Renal cortex interstitium (tissue), 11 donors: ENCODE measurements around the gene TMCC1. TPM values are rescaled to one million over a fixed set of nuclear protein-coding genes. Genes with fewer than 3 reads are reported as not detected.
"Not testable (repeated sequence)": the region's sequence is repeated elsewhere in the genome, so short reads cannot be mapped to it uniquely, and the experiment has no call there.

ENCODE experiments used
- DNase-seq, 11 donors: peaks; one replicate each; pipeline ENCODE4 v3.0.0-alpha.2; 2013; ENCODE audit warnings: low read depth in 9 of 11, low spot score in 4 of 11; ENCODE audit errors: extremely low read depth in 1 of 11
- polyA plus RNA-seq, 3 donors: library from polyadenylated mRNA; unstranded; fragments of 120-200 nt; gene quantifications; one replicate each; pipeline ENCODE4 v1.2.1, GENCODE V29; 2013; ENCODE audit not compliant: insufficient read length in 3 of 3

Gene TMCC1
- polyA plus RNA-seq, 3 donors, result 22.0 to 25.3 (median 25.3) TPM

DNA sequence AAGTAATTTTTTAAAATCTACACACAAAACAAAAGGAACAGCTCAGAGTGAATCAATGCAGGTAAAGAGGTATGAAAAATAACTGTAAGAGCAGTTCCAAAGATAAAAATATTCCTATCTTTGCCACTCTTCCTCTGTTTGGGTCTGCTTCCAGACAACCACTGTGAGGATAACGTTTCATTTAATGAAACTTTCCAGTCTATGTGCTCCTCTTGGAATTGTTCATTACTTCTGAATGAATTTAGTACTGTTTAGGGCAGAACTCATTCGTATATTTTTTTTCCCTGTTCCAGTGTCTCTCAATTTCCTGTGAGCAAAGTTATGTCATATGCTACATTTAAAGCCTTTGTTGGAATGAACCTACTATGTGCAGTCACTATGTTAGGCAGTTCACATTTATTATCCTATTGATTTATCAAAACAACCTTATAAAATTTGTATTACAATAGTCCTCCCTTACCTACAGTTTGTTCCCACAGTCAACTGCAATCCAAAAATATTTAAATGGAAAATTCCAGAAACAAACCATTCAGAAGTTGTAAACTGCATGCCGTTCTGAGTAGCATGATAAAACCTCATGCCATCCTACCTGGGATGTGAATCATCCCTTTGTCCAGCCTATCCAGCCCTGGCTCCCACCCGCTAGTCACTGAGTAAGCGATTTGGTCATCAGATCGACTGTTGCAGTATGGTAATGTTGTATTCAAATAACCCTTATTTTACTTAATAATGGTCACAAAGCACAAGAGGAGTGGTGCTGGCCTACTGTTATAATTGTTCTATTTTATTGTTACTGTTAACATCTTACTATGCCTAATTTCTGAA lies 98.1 kb downstream of the TMCC1 start:
- no peak for DNase-seq

DNA sequence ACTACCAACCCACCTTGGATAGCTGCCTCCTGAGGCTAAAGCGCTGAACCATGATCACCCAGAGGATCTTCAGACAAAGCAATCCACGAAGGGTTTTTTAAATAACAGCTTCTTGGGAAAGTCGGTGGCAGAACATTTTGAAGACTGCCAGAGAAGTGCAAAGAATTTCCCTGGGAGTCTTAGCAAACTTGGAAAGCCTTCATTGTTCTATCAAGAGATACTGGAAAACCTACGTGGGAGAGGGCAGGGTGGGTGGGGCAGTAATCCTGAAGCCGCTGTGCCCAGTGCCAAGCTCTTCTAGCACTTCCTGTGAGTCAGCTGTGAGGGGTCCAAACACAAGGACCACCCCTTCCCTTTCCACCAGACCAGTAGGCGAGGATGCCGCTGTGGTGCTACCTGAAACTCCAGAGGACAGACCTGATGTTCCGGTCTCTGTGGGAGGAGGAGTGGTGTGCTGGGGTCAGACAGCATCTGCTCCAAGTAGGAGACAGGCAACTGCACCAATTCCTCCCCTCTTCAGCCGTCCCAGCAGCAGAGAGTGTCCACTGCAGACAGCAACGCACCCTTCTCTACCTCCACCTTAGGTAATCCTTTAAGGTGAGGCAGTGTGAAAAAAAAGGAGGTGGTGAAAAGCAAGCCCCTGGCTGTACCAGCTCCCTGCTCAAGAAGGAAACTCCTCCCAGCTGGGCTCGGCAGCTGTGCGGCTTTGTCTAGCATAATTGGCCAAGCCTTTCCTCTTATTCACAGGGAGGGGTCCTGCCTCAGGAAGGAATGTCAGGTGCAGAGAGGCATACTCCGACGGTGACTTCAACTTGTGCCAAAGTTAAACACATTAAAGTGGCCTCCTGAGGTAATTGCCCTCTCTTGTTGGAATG lies 99.0 kb downstream of the TMCC1 start:
- DNase-seq, result peak; percentile 24 to 75 (median 46)

DNA sequence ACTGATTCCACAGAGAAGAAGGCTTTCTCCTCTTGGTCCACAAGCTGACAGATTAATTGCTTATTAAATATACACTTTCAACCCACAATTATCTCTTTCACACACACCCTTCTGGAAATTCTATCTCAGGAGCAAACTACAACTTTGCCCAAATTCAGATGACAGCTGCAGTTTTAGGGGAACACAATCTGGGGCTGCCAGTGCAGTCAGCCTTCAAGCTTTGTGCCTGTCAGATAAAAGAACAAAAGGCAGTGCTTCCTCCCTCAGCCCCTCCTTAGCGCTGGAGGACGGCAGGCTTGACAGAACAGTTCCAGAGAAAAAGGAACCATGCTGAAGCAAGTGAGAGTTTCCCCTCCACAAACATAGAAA lies 99.6 kb downstream of the TMCC1 start:
- peak in 4 of 11 donors; percentile 8 to 21 (median 10) for DNase-seq

DNA sequence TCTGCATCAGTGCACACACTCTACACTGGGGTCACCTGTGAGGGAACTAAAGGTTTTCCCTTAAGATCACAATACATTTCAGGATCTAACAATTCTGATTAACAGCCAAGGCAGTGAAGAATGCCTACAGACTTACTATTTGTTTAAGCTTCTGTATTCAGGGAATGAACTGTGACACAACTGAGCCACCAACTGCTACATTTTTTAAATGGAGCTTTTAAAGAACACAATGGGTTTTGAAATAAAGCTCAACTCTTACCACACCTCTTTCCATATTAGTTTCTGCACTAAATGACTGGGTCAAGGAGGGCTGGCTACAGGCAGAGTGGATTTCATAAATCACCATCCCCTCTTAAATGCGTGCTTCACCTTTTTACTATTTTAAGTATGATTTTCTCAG lies 100.2 kb downstream of the TMCC1 start:
- DNase-seq, result peak in 3 of 11 donors; percentile 7 to 20 (median 8)

DNA sequence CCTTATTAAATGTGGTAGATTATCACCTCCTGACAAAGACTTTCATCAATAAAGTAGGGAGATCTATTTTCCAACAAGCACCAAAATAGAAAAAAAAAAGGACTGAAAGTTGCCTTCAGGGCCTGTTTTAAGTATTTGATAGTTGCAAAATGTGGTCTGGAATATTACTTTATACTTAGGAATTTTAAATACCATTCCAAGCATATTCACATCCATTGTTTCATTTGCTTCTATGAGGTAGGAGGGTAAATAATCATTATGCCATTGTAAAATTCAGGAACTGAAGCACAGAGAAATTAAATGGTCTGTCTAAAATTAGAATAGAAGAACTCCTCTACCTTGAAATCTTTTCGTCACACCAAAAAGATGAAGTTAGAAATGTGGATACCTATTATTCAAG lies 110.0 kb downstream of the TMCC1 start:
- DNase-seq, result no peak

DNA sequence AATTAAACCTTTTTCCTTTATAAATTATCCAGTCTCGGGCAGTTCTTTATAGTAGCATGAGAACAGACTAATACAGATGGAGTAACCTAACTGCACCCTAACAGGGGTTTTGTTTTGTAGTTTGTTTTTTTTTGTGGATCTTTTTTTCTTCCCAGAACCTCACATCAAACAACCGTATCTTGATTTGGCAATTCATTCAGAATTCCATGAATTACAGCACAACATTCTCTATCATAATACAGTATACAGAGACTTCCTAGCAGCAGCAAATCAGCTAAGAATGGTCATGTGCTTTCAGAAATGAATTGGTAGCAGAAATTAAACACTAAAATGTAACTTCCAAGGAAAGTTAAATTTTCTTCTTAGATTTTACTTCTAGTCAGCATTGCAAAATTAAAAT lies 114.6 kb downstream of the TMCC1 start:
- DNase-seq, result no peak

DNA sequence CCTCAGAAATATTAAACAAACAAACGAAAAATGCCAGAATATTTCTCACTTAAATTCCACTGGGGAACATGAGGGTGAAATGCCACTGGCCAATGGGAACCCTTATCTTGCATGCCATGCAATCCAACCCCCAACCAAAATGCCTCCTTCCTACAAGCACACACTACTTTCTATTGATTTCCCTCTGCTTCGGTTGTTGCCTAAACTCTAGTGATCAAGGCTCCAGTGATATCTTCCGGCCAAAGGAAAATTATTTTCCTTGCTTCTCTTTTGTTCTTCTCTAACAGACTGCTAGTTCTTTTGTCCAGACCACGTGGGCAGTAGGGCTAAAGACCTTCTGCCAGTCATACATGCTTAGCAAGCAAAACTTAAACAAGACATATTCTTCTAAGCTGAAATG lies 115.7 kb downstream of the TMCC1 start:
- no peak for DNase-seq

DNA sequence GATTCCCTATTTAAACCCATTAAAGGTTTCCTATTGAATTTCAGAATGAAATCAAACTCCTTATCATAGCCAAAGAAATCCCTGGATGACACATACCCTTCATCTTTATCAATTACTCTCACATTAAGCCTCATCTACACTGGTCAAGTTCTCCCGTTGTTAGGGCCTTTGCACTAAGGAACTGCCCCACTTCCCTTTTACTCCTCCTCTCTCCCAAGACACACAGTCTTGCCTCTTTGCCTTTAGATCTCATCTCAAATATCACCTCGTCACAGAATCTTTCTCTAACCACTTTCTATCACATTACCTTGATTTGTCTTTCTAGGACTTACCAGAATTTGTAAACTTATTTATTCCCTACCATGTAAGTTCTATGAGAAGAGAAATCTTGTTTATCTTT lies 117.6 kb downstream of the TMCC1 start:
- no peak for DNase-seq

DNA sequence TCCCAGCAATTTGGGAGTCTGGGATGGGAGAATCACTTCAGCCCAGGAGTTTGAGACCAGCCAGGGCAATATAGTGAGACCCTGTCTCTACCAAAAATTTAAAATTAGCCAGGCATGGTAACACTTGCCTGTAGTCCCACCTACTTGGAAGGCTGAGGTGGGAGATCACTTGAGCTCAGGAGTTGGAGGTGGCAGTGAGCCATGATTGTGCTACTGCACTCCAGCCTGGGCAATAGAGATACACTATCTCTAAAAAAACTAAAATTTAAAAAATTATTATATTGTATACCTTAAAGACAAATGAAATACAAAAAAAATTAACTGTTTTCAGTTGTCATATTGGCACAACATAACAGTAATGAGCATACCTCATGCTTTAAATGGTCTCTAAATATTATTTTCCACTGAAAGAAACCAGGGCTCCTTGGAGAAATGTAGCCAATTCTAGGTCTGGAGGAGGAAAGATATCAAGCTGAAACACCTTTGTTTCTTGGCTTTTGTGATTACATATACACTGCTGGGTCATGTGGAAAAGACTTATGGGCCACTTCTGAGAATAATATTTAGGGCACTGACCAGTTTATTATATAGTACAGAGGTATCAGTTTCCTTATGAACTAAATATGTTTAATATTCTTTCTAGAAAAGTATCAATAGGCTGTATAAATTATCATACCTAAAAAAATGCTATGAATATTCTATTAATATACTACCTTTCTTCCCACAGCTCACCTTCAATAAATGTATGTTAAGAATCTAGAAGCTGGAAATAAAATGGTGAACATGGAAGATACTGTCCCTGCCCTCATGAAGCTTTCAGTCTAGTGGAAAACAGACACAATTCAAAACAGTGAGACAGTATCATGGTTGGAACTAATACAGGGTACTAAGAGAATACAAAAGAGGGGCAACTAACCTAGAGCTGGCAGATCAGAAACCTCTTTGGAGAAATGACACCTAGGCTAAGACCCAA lies 119.5 kb downstream of the TMCC1 start:
- DNase-seq, result no peak

DNA sequence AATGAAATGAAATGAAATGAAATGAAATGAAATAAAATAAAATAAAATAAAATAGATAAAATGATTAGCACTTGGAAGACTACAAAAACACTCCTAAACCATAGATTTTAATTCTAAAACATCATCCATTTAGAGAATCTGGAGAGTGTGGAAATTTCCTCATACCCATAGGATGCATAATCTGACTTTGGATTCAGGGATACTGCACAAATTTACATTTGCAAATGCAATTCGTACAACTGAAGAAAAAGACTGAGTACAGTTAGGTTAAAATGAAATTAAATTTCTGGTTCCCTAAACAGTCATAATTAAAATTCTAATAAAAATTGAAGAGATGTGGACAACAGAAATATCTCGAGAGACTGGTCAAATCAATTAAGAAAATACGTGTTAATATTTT lies 122.9 kb downstream of the TMCC1 start:
- DNase-seq, result no peak

DNA sequence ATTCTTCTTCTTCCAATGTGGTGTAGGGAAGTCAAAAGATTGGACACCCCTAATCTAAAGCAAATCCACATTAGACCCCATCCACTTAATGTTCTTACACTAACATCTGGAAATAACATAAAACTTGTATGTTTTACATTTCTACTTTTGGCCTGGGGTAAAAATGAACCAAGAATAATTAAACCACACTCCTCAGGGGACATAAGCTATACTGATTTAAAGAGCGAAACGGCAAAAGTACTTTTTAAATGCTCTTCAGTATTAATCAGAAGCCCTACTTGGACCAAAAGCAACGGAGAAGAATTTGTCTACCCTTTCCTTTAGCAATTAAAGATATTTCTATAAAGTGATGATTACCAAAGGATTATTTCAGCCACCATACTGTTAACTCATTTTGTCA lies 123.9 kb downstream of the TMCC1 start:
- no peak for DNase-seq

DNA sequence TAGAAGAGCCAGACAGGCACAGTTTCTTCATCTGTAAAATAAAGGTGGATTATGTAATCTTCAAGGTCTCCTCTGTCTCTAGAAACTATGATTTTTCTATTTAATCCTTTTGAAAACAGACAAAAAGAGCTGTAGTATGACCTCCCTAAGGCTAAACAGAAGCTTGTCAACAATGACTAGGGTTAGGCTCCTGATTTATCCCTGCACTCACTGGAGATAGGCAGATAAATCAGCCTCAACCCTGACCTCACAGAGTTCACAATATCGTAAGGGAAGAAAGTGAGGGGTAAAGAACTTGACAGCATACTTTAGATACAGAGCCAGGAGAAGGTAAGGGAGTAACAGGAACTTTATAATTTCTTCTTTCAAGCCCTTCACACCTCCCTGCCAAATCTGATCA lies 124.8 kb downstream of the TMCC1 start:
- no peak for DNase-seq

DNA sequence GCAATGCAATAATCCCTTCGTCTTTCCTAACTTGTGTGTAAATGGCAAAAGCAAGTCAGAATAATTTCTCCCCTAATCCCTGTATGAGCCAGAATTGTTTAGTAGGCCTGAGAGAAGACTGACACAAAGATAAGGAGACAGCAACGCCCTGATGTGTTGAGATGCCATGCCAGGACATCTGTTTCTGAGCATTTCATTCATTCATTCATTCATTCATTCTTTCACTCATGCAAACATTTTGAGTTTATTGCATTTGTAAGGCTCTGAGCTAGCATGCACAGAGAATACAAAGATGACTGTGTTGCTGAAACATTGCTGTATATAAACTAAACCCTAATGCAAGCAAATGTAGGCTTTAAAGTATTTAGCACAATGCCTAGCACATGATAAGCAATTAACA lies 127.4 kb downstream of the TMCC1 start:
- no peak for DNase-seq

DNA sequence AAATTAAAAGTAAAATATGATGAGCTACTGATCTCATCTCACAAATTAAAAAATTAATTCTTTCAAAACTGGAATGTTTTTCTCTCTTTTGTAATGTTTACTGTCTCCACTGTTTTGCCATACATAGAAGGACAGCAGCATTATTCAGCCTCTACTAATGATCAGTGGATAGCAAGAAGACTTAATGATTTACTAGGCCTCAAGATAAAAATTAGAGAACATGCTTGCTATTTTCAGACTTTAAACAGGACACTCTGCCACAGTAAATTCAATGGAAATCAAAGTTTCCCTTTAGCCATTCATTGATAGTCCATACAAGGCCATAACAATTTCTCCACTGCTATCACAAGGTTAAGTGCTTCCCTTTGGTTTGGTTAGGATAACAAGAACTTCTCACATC lies 129.4 kb downstream of the TMCC1 start:
- no peak for DNase-seq

DNA sequence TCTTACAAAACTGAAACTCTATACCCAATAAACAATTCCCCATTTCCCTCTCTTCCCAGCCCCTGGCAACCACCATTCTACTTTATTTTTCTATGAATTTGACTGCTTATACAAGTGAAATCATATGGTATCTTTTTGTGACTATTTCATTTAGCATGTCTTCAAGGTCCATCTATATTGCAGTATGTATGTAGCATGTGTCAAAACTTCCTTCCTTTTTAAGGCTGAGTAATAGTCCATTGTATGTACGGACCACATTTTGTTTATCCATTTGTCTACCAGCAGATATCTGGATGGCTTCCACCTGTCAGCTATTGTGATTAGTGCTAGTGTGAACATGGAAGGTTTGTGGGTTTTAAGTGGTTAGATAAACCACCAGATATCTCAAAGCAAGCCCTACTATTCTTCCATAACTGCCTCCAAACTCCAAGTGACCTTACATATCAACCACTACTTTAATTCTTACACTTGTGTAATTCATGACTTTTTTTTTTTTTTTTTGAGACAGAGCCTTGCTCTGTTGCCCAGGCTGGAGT lies 134.7 kb downstream of the TMCC1 start:
- no peak for DNase-seq

DNA sequence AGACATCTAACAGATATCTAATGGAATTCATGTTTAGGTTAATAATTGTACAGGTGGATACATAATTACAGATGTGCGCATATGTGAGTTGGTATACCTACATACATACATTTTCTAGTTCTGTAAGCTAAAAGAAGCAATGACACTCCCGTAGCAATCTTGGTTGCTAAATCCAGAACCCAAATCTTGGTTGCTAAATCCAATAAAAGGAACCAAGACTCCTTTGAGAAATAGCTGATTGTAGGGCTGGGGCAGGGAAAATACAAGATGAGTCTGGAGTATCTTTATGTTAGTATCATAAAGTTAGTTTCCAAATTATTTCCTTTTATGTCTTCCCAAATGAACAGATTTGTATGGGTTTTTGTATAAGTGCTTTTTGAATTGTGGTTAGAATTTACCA lies 135.2 kb downstream of the TMCC1 start:
- DNase-seq, result no peak

DNA sequence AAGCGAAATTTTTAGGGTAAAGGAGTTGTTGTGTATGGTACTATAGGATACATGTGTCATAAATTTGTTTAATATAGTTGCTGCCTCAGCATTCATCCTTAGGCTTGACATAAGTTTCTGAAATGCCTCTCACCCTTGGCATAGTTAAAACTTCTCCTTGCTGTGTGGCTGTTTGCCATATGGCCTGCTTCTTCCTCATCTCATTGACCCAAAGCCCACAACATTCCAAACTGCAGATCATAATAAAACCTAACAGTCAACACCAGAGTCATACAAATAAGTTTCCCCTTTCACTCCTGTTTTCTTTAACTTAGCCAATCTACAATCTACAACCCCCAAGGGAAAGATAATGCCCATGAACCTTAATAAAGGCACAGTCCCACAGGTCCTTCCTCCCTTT lies 136.6 kb downstream of the TMCC1 start:
- DNase-seq, result no peak

DNA sequence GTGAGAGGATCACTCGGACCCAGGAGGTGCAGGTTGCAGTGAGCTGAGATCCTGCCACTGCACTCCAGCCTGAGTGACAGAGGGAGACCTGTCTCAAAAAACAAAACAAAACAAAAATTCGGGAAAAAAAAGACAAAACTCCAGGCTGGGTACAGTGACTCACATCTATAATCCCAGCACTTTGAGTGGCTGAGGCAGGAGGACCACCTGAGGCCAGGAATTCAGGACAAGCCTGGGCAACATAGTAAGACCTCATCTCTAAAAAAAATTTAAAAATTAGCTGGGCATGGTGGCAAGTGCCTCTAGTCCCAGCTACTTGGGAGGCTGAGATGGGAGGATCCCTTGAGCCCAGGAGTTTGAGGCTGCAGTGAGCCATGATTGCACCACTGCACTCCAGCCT lies 142.4 kb downstream of the TMCC1 start:
- DNase-seq, result not testable (repeated sequence)

DNA sequence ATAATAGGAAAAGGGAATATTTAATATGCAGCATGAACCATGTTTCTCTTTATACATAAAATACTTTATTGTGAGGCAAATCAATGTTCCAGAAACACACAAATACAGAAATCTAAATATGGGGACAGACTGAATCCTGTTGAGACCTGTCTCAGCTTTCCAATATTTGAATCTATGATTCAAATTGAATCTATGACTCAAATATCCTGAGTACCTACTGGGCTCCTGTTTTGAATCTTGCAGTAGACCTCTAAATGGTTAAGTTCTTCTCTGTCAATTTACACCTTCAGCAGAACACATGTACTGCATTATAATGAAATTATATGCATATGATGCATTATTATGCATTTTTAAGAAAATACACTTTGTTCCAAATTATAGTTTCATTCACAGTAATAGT lies 143.8 kb downstream of the TMCC1 start:
- DNase-seq, result no peak
